Amygdala (tissue), 56 donors: Measurements from ENCODE around the gene RMP24.
A peak's percentile ranks its signal among the peaks of the same experiment; 100 is the strongest.
"Not testable (repeated sequence)": the region's sequence is repeated elsewhere in the genome, so short reads cannot be mapped to it uniquely, and the experiment has no call there.

ENCODE experiments used
- DNase-seq, 56 donors: peaks; one replicate each; lab custom pipeline; 2025; lab: John Stamatoyannopoulos, UW

RMP24 gene

DNA sequence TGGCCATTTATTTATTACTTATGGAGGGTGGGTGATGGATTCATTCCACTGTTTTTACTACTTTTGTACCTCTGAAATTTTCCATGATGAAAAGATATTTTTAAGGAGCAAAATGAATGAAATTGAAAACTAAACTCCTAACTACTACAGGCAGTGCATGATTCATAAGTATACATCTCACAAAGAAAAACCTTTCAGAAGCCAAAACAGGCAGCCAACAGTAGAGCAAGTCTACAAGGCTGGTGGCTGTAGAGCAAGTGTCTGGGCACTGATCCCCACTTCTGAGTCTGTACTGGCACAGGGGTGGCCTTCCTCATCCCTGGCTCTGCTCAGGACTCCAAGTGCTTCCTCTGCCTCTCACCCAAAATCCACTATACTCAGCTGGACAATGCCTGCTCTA is 8.2 kb upstream of the RMP24 start:
- DNase-seq: no peak

DNA sequence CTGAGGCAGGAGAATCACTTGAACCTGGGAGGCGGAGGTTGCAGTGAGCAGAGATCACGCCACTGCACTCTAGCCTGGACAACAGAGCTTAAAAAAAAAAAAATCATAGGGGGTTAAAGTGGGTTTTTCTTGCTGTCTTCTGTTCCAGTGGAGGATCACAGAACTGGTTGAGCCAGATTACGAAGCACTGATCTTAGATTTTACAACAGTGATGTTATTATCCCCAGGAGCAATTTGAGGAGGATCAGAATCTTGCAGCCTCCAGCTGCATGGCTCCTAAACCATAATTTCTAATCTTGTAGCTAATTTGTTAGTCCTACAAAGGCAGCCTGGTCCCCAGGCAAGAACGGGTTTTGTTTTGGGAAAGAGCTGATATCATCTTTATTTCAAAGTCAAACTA is 4.6 kb upstream of the RMP24 start:
- DNase-seq: not testable (repeated sequence)

DNA sequence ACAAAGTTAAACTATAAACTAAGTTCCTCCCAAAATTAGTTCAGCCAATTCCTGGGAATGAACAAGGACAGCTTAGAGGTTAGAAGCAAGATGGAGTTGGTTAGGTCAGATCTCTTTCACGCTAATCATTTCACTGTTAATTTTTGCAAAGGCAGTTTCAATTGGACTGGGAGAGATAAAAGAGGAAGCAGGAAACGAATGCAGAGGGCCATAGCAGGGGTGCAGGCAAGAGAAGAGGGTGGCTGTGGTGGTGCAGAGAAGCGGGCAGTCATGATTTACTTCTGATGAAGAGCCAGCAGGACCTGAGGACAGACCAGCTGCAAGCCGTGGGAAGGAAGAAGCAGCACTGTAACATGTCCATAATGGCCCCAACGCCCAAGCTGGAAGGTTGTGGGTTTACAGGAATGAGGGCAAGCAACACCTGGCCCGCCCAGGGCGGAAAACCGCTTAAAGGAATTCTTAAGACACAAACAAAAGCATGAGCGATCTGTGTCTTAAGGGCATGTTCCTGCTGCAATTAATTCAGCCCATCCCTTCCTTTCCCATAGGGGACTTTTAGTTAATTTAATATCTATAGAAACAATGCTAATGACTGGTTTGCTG is 4.1 kb upstream of the RMP24 start:
- no peak for DNase-seq

DNA sequence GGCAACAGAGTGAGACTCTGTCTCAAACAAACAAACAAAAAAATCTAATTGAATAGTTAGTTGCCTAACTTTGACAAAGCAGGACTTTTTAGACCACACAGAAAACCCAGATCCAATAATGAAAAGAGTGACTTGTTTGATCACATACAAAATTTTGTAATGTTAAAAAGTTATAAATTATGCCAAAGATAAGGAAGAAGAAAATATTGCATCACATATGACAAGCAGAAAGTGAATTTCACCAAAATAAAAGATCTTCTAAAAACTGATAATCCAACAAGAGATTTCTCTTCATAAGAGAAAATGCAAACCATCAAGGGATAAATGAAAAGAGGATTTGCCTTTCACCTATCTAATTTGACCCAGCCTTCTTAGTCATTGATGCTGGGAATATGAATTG is 2.8 kb upstream of the RMP24 start:
- DNase-seq: no peak

DNA sequence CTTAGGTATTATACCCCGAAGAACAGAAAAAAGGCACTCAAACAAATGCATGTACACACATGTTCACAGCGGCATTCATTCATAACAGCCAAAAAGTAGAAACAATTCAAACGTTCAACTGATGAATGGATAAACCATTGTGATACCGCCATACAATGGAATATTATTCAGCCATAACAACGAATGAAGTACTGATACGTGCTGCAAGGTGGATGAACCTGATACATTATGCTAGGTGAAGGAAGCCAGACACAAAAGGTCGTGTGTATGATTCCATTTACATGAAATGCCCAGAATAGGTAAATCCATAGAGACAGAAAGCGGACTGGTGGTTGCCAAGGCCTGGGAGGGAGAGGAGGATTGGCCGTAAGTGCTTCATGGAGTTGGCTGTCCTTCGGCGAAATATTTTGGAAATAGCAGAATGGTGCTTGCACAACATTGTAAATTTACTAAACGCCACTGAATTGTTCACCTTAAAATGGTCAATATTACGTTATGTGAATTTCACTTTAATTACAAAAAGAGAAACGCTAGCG is 750 bp upstream of the RMP24 start:
- DNase-seq: peak in 7 of 56 donors; percentile 3 to 54 (median 23)

DNA sequence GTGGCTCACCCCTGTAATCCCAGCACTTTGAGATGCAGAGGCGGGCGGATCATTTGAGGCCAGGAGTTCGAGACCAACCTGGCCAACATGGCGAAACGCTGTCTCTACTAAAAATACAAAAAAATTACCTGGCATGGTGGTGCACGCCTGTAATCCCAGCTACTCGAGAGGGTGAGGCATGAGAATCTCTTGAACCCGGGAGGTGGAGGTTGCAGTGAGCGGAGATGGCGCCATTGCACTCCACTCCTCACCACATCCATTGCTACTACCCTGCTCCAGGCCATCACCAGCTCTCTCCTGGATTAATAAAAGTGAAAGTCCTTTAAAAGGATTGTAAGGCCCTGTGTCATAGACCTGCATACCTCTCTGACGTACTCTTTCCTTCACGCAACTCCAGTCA is 1.2 kb downstream of the RMP24 start:
- DNase-seq: no peak

DNA sequence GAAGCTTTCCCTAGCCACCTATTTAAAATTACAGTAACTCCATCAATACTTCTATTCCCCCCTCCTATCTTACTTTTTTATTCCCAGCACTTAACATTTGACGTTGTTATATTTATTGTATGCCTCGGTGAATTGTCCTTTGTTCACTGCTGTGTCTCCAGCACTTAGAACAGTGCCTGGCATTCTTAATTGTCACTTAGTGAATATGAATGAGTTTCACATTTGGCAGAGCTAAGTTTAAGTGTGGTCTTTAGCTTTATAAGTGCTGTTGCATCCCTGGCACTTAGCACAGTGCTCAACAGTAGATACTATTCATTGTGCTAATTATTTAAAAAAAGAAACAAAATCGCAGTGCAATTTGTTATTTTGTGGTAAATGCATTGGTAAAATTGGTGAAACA is 1.7 kb downstream of the RMP24 start:
- DNase-seq: no peak

DNA sequence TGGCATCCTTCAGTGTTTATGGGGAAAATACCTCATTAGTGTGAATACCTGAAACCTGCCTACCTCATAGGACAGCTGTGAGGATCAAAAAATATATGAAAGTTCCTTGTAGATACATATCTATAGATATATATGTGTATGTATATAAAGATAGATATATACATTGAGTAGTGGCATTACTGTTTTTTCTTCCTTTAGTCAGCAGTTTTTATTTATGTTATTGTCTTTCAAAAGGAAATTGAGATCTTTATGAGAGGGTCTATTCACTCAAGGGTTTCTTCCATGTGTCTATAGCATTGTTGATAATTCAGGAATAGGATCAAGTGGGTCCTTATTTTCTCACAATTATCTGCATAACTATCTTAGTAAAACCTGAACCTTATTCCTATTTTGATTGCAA is 6.6 kb downstream of the RMP24 start:
- no peak for DNase-seq

DNA sequence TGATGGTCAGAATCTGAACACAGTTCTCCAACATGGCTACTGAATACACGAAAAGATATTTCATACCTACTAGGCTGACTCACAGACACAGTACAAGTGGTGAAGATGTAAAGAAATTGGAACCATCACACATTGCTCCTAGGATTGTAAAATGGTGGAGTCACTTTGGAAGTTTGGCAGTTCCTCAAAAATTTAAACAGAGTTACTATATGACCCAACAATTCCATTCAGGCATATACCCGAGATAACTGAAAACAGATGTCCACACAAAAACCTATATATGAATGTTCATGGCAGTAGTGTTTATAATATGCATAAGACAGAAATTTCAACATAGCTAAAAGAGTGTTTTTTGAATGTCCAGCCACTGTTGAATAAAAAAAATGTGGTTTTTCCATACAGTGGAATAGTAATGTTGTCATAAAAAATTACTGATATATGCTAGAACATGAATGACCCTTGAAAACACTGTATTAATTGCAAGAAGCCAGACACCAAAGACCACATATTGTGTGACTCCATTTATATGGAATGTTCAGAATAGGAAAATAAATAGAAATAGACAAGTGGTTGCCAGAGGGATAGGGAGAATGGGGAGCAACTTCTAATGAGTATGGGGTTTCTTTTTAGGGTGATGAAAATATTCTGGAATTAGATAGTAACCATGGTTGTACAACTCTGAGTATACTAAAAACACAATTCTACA is 10.1 kb downstream of the RMP24 start:
- DNase-seq: no peak

DNA sequence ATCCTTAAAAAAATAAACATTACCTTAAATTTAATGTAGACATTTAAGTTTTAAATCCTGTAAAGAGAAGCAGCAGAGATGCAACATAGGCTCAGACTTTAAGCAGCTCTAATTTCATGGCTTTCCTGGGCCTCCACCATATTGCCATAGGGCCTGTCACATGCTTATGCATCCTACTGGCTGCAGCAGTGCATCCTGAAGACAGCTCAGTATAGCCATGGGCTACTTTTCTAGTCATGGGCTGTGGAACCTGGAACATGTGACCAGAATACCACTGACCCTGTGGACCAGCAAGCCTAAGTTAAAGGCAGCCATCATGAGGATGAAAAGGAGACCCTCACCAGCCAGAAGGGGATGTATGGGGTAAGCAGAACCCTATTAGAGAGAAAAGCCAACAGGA is 10.7 kb downstream of the RMP24 start:
- no peak for DNase-seq

DNA sequence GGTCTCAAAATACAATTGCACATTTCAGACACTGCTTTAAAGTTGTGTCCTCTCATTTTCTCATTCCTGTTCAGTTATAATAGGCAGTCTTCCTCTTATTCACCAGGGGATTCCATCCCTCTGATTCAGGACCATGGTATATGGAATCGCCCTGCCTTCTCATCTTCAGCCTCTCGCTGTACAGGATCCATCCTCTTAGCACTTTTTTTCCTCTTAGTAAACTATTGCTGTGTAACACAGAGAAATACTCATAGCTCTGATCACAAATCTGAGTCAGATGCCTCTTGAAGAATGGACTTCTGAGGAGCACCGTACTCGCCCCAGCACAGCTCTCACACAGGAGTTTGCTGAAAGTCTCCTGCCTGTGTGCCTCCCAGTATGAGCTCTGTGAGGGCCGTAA is 11.3 kb downstream of the RMP24 start:
- no peak for DNase-seq

DNA sequence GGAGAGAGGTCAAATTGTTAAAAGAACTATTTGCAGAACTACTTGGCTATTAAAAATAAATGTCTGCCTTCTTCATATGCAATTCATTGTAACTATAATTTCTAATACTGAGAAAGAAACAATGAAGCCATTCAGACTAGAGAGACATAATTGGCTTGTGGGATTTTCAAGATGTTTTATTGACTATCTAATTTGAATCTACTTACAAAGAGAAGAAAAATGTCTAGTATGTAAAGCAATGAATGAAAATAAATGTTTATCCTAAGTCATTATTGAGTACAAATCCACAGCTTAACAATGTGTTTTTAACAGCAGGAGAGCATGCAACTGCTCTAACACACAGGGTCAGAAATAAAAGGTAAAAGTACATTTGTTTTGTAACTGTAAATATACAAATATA is 19.2 kb downstream of the RMP24 start:
- no peak for DNase-seq

DNA sequence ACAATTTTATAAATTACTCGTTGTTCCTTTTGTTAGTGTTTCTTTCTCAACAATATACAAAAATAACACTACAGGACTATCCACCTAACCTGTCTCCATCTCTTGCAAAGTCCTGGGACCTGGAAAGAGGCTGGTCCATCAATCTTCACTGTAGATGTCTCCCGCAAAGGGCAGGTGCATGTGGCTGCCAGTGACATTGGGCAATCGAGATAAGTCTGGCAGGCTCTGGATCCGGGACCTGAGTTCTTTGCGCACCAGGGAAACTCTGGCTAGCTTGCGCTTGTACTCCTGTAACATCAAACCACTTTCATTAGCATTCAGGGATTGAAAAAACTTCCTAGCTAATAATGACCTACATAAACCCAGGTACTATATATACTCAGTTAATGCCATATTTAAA is 20.5 kb downstream of the RMP24 start:
- no peak for DNase-seq

DNA sequence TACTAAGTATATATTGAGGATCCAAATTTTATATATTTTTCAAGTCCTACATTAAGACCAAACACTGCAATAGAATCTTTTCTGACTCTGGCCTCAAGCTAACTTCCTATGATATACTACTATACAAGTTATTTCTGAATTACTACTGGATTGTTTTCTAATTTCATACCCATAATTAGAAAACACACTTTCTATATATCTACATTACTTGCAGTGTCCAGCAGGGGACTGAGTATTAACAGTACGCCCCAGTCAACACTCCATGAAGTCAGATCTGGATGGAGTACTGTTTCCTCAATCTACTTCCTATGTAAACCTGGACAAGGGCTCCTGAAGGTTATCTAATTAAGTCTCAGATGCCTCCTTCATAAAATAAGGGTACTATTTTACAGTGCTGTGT is 26.5 kb downstream of the RMP24 start:
- DNase-seq: no peak

DNA sequence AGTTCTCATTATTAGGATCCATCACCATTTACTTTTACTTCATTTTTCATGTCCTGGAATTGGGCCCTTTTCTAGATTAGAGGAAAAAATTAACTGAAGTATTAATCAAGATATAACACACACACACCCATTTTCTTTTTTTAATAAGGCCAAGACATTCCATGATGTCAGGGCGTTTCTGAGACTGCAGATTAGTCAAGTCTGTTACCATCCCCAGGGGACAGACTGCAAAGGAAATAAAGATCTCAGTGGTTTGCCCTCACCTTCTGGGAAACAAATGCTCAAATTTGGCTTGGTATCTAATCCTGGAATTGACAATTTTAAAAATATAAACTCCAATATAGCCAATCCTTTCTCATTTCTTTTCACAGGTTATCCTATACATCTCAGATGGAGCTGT is 27.4 kb downstream of the RMP24 start:
- no peak for DNase-seq

DNA sequence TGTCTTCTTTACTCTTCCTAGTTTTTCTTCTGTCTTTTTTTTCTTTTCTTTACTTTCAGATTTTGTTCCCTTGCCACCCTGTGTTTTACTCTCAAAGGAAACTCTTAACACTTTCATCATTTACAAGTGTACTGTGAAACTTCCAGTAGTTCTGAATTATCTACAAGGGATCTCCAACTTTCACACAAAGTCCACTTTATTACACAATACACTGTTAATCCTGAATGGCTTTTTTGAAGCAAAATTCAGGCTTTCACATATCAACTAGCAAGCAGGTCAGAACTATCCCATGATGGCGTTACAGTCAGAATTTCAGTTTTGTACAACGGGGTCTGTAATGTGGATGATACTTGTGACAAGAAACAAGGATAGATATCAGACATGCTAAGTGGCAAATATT is 34.5 kb downstream of the RMP24 start:
- DNase-seq: no peak

DNA sequence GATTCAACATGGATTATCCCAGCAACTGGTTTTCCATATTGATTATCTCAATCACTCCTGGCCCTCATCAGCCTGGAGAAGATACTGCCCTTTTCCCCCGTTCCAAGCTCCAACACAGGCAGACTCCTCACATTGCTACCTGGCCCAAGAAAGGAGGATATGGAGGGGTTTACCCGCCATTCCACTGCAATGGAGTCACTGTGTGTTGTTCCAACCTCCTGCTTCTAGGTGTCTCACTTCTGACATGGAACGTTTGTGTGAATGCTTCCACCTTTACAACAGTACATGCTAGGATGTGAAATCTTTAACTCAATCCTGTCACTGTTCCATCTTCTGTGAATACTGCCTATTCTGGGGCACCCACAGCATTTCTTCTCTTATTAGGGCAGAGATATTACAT is 36.7 kb downstream of the RMP24 start:
- no peak for DNase-seq

DNA sequence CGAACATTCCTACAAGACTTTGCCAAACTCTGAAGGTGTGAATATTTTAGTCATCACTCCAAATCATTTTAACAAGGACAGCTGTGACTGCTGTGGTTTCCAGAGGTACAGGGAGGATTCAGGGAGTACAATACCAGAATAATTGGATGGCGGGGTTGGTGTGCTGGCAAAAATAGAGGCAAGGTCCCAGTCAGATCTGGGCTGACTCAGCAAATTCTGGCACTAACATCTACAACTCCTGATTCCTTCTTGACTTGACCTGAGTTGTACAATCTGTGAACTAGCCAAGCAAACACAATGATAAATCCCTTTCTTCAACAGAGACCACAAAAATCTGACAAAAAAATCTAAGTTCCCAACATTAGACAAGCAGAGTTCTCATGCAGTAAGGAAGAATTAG is 40.4 kb downstream of the RMP24 start:
- no peak for DNase-seq

DNA sequence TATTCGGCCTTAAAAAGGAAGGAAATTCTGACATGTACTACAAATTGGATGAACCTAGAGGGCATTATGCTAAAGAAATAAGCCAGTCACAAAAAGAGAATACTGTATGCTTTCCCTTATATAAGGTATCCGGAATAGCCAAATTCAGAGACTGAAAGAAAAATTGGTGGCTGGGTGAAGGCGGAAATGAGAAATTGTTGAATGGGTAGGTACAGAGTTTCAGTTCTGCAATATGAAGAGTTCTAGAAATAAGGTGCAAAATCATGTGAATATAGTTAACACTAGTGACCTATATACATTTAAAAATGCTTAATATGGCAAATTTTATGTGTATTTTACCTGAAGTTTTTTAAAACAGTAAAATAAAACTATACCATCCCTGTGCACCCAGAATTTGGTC is 43.1 kb downstream of the RMP24 start:
- no peak for DNase-seq

DNA sequence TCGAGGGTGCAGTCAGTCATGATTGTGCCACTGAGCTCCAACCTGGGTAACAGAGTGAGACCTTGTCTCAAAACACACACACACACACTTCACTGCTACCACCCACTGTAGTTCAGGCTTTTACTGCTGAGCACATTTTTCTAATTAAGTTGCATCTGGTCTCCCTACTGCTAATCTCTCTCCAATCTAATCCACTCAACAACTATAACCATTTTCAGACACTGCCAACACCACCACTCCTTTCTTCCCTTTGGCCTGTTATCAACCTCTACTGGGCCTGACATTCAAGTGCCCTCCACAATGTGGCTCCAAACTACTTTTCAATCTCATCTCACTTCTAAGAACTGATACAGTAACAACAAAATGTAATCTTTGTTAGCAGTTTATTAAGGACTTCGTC is 44.8 kb downstream of the RMP24 start:
- DNase-seq: no peak

DNA sequence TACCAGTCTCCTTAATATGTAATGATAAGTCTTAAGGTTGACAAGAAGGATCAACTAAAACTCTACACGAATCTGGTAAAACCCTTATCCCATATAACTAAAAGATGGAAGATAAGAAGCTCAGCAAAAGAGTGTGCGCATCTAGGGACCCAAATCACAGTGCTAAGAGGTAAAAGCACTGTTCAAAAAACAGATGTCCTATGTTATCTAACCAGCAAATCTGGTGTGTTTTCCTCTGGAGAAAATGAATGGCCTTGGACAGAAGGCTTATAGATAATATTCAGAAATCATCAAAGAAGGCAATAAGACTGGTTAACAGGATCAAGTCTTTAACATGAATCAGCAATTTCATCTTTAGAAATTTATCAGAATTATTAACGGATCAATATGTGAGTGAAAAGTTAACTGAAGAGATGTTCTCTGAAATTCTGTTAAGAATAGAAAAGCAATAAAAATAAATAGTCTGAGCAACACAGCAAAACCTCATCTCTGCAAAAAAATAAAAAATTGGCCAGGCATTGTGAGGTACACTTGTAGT is 47.8 kb downstream of the RMP24 start:
- DNase-seq: no peak

DNA sequence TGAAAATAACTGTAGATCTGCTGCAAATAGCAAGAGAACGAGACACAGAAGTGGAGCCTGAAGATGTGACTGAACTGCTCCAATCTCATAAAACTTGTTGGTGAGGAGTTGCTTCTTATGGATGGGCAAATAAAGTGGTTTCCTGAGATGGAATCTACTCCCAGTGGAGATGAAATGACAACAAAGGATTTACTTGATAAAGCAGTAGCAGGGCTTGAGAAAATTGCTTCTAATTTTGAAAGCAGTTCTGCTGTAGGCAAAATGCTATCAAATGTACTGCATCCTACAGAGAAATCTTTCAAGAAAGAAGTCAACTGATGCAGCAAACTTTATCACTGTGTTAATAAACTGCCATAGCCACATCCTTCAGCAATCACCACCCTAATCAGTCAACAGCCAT is 50.9 kb downstream of the RMP24 start:
- no peak for DNase-seq
